Epidermal melanocyte (primary cell): ENCODE measurements around the gene PRR16.
"Not testable (repeated sequence)": the region's sequence is repeated elsewhere in the genome, so short reads cannot be mapped to it uniquely, and the experiment has no call there.

Source experiments
- DNase-seq: peaks from one replicate; pipeline ENCODE4 v3.0.0; 2011; ENCODE audit warnings: low spot score; ENCODE audit not compliant: insufficient read length

Gene PRR16

DNA sequence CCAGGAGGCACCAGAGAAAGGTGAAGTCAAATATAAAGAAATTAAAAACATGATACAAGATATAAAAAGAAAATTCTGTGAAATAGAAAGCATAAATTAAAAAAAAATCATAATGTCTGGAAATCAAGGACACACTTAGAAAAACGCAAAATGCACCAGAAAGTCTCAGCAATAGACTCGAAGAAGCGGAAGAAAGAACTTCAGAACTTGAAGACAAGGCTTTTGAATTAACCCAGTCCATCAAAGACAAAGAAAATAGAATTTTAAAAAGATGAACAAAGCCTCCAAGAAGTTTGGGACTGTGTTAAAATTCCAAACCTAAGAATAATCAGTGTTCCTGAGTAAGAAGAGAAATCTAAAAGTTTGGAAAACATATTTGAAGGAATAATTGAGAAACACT, 168.3 kb downstream of the PRR16 start:
- no peak for DNase-seq

GRCh38 chr5:120638449-120638848, 174.3 kb downstream of the PRR16 start:
- no peak for DNase-seq

DNA sequence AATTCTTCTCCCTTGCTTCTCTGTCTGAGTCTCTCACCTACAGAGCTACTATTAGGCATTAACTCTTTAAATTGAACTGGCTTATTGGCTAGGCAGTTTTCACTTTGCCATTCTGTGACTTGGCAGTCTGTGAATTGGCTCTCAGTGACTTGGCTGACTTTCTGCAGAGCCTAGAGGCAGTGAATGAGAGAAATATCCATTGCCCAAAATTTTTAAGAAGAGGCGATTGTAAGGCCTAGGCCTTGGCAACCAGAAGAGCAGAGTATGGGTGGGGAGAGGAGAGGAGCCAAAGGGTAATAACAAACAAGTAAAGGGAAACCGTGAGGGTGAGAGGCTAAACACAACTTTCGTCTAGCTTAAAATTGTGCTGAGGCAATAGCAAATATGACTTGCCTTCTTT, 176.7 kb downstream of the PRR16 start:
- DNase-seq, result no peak

GRCh38 chr5:120644516-120644915, 180.4 kb downstream of the PRR16 start:
- DNase-seq, result no peak

DNA sequence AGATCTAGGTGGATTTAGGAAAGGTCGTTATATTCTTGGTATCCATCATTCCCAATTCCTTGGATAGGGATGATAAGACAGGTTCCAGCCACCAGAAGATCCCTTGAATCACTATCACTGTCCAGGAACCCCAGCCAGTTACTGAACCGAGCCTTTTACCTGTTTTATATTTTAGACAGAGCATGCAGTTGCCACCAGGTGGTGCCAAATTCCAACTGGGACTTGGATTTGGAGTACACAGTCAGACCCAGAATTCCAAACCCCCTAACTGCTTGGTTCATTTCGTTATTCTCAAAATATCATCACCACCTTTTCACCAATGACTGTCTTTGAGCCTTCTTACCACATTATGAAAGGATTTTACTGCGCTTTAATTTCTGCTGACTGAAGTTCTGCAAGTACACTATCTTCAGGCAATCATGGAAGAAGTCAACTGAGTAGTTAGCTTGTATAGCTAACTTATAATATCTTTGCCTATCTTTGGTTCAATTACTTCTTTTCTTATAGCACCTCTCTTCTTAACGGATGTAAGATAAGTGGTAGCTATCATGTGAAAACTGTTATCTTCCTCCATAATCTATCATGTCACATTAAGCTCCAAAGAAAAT, 191.8 kb downstream of the PRR16 start:
- no peak for DNase-seq

DNA sequence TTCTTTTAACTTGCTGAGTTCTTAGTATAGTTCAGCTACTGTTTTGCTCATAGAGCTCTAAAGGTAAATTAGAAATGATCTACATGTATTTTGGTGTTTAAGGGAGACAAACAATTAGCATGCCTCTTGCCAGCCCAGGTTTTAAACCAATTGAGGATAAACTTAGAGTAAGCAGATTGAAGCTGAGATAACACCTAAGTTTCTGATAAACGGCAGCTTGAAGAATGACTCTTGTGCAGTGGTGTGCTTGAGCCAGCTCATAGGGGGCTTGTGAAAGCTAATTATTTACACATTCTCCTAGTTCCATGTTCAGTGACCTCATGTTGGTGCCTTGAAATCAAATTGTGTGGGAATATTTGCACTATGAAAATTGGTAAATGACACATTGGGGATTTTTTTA, 193.0 kb downstream of the PRR16 start:
- DNase-seq, result no peak

DNA sequence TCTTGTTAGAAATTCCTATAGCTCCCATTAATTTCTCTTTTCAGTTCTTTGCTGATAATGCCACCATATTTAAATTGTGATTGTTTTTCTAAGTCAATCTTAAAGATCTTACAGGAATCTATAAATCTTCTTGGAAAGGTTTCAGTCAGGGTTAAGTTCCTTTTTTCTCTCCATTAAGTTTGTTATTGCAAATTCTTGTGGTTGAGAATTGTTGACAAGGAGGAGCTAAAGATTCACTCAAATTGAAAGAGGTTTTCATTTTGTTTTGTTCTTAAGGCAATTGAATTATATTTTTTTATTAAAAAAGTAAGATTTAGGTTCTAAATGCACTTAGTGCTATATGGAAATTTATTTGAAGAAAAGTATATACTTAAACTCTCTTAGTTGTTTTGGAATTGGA, 213.4 kb downstream of the PRR16 start:
- no peak for DNase-seq

DNA sequence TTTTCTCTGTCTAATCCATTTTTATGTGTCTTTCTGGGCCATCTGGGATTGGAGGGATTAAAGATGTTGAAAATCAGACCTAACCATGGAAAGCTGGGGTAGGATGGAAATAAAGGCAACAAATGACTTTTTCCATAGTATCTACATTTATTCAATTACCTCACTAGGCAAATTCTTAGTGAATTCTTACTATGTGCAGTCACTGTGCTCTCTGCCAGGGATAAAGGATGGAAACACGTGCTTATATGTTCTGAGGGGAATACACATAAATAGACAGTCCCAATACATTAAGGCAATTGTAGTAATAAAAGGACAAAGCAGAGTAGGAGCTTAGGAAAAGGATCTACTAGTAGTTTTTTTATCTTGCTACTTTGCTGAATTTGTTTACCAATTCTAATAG, 214.2 kb downstream of the PRR16 start:
- DNase-seq, result no peak

DNA sequence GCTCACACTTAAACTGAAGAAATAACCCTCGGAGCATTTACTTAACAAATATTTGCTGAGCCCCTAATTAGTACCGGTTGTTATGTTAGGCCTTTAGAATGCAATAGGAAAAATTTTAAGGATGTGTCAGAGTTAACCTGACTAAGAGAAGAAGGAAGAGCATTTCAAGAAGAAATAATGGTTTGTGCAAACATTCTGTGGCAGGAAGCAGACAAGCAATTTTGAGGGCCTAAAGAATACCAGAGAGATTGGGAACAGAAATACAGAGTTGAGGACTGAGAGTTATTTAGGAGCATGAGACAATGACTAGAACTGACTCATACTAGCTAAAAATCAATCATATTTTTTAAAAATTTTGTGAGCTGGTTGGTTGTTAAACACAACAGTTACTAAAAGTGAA, 218.8 kb downstream of the PRR16 start:
- DNase-seq, result no peak

- no peak for DNase-seq
Measured at GRCh38 chr5:120683580-120683979, 219.5 kb downstream of the PRR16 start.

DNA sequence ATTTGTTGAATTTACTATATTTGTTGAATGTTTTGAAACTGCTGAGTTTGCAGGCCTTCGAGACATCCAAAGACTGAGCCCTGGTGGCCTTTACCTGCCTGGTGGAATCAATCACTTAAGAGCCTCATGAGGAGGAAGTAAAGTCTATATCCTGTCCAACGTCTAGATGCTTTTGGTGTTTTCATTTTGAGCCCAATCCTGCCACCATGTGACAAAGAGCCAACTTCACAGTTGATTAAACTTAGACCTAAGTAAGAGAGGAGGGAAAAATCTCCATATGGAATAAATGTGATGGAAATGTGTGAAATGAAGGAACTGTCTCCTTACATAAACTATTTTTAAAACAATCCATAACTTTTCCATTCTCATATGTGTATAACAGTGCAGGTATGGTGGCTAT, 220.1 kb downstream of the PRR16 start:
- DNase-seq, result no peak

DNA sequence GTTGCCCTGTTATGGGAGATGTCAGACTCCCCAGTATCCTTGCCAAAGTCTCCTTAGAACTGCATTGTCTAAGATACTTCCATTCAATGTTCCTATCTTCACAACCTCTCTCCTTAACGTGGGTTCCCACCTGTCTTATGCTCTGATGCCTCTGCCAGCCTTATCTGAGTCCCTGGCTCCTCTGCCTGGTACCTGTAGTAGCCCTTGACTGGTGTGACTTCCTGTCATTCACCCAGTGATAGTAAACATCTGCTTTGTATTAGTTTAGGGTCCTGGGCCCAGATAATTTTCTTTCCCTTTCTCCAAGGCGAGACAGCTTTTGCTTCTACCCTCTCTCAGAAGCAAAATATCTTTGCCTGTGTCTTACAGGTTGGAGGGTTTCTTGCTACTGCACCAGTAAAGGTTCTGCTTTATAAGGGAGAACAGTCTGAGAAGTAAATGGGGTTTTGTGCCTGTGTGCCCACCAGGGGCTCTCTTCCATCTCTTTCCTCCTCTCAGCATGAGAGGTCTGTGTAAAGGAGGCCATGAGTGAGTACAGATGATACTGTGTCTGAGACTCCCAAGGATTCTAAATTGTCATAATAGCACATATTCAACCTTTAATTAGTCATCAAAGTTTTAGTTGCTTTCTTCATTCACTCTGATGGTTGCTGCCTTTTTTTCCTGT, 220.8 kb downstream of the PRR16 start:
- DNase-seq, result no peak

- DNase-seq, result no peak
Measured at GRCh38 chr5:120690621-120691407, 226.7 kb downstream of the PRR16 start.

- no peak for DNase-seq
Measured at GRCh38 chr5:120692325-120692724, 228.2 kb downstream of the PRR16 start.

- DNase-seq, result no peak
Measured at GRCh38 chr5:120695368-120695880, 231.3 kb downstream of the PRR16 start.

DNA sequence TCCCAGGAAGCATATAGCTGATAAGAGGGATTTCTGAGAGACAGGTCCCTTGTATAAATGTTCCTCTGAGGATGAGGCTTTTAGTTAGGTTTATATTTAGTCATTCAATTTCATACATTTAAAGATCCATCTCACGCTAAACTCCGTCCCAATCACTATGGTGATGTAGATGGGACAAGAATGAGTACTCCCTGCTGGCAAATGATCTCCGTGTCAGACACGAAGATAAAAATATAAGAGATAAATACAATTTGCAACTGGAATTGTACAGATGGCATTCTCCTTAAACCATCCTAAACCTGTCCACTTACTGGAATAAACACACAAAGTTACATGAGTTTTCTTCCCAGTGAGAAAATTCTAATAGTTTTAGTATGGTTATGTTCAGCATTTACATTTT, 233.0 kb downstream of the PRR16 start:
- DNase-seq, result no peak

DNA sequence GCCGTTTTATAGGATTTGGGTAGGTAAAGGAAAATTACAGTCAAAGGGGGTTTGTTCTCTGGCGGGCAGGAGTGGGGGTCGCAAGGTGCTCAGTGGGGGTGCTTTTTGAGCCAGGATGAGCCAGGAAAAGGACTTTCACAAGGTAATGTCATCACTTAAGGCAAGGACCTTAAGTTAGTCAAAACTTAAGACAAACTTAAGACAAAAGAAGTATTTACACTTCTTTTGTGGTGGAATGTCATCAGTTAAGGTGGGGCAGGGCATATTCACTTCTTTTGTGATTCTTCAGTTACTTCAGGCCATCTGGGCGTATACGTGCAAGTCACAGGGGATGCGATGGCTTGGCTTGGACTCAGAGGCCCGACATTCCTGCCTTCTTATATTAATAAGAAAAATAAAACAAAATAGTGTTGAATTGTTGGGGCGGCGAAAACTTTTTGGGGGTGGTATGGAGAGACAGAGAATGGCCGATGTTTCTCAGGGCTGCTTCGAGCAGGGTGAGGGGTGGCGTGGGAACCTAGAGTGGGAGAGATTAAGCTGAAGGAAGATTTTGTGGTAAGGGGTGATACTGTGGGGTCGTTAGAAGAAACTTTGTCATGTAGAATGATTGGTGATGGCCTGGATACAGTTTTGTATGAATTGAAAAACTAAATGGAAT, 233.7 kb downstream of the PRR16 start:
- DNase-seq, result not testable (repeated sequence)

GRCh38 chr5:120700653-120701052, 236.6 kb downstream of the PRR16 start:
- DNase-seq, result not testable (repeated sequence)

- not testable (repeated sequence) for DNase-seq
Measured at GRCh38 chr5:120702817-120703538, 238.9 kb downstream of the PRR16 start.

DNA sequence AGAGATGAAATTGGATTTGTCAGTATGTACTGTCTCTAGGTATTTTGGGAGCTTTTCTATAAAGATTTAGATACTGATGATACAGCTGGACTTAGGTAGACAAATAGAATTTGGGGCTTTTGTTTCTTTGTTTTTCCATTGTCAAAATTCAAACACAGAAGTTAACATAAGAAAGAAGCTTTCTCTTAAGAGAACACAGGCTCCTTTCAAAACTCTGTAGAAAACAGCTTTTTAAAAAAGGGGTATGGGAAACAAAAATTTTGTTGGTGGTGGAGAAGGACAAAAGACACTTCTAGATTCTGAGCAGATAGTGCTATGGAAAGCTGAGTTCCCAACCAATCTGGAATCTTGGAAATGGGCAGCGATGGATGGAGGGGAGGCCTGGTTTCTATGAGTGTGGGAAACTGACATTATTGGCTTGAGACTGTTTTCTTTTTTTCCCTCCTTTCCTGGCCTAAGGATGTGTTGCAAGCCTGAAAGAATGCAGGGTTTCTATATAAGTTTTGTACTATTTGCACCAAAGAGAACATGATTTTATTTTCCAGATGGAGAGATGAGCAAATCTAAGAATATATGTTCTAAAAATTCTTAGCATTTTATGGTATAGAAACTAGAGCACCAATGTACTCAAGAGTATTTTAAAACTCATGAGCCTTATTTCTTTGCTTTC, 240.0 kb downstream of the PRR16 start:
- DNase-seq, result no peak

- DNase-seq, result no peak
Measured at GRCh38 chr5:120706877-120707276, 242.8 kb downstream of the PRR16 start.
